Stimulated activated CD8-positive, alpha-beta memory T cell treated with anti-CD3 and anti-CD28 coated beads, Interleukin-7, amount 100 ng/mL, for 4 hours (primary cell): ENCODE results near the gene SEPTIN2.
"Not testable (repeated sequence)": the region's sequence is repeated elsewhere in the genome, so short reads cannot be mapped to it uniquely, and the experiment has no call there.

Source experiments
- DNase-seq, 2 donors: peaks; one replicate each; pipeline ENCODE4 v3.0.0-alpha.2; 2020; ENCODE audit warnings: low read depth in 2 of 2

The SEPTIN2 gene

DNA sequence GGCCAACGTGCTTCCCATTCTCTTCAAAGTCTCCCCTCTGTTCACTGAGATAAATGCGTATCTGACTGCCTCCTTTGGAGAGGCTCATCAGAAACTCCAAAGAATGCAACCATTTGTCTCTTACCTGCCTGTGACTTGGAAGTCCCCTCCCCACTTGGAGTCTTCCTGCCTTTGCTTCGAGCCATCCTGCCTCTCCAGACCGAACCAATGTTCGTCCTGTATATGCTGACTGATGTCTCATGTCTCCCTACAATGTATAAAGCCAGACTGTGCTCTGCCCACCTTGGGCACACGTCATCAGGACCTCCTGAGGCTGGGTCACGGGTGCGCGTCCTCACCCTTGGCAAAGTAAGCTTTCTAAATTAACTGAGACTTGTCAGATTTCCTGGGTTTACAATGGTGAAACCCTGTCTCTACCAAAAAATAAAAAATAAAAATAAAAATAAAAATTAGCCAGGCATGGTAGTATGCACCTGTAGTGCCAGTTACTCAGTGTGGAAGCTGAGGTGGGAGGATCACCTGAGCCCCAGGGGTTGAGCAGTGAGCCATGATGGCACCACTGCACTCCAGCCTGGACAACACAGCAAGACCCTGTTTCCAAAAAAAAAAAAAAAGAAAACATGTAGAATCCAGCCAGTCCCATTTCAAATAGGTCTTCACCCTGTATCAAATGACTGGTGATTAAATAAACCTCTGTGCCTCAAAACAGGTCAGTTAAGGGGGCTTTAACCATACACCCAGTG lies 29.2 kb upstream of the SEPTIN2 start:
- no peak for DNase-seq

DNA sequence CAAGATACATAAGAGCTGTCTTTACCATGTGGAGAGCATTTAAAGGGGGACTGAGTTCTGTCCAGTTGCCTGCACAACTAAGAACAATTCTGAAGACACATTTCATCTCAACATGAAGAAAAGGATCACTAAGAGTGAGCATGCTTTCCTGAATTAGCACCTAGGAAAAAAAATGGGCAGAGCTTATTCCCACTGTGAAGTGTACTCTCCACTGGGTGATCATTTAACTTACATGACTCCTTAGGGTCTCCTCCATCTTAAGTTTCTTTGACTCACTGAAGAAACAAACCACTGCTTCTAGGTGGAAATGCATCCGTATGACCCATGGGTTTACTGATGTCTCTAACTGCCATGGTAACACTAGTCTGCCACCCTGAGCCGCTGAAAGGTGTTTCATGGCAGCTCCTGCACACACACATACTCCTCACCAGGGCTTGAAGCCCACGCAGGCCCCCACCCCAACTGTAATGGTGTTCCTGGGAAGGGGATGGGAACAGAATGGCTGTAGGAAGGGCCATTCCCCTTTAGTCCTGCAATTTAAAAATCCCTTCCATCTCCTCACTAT lies 27.3 kb upstream of the SEPTIN2 start:
- no peak for DNase-seq

DNA sequence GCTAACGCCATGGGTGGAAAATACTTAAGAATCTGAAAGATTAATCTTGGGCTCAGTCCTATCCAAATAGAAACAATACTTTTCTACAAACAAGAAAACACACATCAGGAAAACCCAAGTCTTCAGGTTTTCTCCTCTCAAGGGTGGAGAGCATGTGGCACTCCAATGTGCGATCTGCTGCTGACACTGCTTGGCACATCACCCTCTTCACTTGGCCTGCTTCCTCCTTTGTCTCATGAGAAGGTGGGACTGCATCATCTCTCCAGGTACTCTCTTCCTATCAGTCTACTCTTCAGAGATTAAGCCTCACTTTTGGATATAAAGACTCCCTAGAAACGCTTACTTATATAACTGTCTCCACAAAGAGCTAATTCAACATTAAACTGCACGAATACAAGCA lies 26.7 kb upstream of the SEPTIN2 start:
- no peak for DNase-seq

DNA sequence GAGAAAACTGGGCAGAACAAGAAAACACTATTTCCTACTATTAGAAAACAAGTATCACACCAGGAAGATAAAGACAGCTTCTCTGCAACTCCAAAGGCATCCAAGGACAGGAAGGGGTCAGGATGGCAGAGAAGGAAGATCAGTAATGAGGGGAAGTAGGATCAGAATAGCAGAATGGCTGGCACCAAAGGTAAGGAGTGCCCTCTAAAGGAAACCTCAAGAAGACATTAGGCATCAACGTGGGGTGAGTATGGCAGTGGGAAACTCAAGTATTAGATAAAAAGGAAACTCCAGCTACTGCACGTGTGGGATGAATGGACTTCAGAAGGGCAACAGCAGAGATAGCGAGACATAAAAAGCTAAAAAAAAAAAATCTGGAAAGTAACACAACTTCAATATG lies 26.1 kb upstream of the SEPTIN2 start:
- no peak for DNase-seq

DNA sequence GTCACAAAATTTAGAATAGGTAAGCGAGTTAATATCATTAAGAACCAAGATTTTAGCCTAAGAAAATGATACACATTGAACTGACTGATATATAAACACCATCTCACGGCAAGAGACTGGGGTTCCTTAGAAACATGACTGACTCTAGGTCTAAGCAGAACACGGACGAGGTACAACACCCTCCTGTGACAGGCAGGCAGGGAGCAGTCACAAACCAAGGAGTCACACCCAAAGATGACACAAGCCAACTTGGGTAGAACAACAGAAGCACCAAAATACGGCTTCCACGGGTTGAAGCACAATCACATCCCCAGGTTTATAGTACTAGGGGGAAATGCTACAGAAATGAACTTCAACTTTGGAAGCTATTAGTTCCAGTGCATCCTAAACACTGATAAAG lies 24.6 kb upstream of the SEPTIN2 start:
- DNase-seq, result no peak

DNA sequence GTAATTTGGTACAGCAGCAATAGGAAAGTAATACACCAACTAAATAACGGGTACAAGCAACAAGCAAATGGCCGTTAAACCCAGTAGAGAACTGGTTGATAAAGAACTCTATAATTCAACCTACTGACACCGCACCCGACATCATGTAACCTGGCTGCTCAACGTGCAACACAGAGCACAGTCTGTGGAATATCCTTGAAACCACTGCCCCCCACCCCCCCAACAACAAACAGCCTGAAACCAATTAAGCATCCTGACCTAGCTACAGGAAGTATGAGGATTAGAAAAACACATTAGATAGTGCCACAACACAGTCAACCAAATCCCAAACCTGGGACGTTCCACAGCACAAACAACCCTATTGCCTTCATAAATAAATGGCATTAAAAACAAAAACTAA lies 23.7 kb upstream of the SEPTIN2 start:
- no peak for DNase-seq

DNA sequence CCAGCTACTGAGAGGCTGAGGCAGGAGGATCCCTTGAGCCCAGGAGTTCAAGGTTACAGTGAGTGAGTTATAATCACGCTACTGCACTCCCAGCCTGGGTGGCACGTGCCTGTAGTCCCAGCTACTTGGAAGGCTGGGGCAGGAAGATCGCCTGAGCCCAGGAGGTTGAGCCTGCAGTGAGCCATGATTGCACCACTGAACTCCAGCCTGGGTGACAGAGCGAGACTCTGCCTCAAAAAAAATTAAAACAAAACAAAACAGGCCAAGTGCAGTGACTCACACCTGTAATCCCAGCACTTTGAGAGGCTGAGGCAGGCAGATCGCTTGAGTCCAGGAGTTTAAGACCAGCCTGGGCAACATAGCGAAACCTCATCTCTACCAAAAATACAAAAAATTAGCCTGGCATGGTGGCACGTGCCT lies 22.3 kb upstream of the SEPTIN2 start:
- DNase-seq, result not testable (repeated sequence)

DNA sequence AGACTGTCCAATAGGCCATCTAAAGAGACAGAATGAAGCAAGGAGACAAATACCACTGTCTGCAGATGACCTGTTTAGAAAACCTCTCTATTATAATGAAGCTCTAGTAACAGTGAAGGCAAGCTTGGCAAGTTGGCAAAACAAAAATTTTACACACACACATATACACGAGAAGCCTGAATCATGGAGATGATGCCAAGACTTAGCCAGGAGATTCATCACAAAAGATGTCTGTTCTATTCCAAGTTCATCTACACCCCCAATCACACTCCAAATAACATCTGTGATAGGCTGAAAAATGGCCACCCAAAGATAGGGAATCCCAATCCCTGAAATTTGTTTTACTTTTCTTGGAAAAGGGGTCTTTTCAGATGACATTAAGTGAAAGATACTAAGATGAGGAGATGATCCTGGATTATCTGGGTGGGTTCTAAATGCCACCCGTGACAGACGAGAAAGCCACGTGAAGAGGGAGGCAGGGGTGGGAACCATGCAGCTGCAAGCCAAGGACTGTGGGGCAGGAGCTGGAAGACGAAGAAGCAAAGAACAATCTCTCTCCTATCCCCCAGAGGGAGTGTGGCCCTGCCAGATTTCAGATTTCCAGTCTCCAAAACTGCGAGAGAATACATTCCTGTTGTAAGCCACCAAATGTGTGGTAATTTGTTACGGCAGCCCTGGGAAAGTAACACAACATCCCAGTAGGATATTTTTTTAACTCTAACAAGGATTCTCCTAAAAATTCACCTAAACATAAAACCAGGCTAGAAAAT lies 20.2 kb upstream of the SEPTIN2 start:
- DNase-seq, result no peak

DNA sequence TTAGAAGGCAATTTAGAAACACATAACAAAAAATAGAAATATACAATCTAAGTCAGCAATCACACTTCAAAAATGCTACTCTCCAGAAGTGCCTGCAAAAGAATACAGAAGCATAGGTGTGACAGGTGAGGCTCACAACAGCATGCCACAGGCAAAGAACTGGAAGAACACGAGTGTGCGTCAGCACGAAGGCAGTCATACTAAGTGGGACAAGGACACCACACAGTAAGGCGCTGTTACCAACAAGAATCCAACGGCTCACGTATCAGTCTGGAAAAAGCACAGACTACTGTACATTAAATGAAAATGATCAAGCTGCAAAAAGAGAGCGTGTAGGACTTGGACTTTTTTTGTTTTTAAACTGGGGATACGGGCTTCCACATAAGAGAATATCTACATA lies 19.0 kb upstream of the SEPTIN2 start:
- no peak for DNase-seq

DNA sequence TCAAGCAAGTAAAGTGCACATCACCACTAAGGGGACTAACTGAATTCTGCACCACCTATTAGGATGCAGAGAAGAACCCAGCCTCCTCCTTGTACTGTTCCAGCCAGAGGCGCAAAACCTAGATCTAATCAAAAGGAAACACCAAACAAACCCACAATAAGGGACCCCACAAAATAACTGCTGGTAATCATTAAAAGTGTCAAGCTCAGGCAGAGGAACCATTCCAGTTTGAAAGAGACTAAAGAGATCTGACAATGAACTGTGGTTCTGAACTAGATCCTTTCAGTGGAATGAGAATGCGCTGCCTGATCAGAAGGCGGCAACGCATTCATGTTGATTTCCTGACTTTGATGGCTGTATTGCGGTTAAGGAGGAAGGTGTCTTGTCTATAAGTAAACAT lies 17.1 kb upstream of the SEPTIN2 start:
- DNase-seq, result no peak

DNA sequence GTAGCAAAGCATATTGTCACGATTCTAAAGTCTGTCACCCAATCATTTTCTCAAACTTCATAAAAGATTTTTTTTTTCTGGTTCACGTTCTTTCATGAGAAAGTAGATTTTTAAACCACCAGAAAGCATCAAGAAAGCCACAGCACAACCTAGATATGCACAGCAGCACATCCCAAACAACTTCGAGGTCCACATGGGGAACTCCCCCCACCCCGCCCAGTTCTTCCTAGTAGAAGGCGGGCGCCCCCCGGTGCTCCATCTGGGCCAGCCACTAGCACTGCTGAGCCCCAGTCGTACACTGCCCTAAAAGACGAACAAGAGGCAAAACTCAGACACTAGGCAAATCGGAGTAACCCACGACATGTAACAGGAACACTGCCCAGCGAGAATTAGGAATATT lies 15.7 kb upstream of the SEPTIN2 start:
- DNase-seq, result peak in 1 of 2 donors; percentile 19

DNA sequence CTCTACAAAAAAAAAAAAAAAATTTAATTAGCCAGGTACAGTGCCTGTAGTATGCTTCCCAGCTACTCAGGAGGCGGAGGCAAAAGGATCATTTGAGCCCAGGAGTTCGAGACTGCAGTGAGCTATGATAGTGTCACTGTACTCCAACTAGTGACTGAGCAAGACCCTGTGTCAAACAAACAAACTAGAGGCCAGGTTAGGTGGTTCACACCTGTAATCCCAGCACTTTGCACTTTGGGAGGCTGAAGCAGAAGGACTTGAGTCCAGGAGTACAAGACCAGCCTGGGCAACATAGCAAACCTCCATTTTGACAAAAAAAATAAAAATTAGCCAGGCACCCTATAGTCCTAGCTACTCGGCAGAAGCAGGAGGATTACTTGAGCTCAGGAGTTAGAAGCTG lies 13.6 kb upstream of the SEPTIN2 start:
- no peak for DNase-seq

DNA sequence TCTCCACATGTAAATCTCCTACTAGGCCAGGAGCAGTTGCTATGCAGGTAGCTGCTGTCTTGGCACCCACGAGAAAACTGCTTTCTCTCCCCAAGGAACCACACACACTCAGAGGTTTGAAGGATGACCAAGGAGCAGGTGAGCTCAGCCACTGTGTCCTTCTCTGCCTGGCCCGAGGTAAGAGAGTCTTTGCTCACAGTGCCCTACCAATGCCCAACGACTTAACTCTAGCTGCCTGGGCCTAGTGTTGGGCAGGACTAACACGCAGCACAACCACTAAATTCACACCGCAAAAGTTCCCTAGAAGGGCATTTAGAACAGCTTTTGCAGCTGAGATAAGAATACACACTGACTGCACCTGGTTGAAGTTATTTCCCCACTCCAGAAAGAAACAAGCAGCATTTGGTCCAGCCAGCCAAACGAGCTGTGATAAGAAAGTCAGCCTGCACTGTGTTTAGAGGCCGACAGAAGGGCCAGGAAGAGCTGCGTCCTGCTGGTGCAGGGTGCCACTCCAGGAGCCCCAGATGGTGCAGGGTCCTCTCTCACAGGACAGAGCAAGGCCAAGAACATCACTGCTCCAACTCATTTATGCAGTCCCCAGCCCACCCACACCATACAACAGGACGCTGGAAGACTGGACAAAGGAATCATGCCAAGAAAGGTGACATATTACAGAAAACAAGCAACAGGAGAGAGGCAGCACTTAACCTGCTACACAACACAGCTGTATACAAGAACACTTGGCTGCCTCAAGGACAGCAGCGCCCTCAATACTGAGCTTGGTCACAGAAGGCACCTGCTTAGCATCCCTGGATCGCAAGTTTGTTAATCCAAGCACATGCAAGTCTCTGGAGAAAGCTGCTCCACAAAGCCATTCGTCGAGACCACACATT lies 12.7 kb upstream of the SEPTIN2 start:
- no peak for DNase-seq

DNA sequence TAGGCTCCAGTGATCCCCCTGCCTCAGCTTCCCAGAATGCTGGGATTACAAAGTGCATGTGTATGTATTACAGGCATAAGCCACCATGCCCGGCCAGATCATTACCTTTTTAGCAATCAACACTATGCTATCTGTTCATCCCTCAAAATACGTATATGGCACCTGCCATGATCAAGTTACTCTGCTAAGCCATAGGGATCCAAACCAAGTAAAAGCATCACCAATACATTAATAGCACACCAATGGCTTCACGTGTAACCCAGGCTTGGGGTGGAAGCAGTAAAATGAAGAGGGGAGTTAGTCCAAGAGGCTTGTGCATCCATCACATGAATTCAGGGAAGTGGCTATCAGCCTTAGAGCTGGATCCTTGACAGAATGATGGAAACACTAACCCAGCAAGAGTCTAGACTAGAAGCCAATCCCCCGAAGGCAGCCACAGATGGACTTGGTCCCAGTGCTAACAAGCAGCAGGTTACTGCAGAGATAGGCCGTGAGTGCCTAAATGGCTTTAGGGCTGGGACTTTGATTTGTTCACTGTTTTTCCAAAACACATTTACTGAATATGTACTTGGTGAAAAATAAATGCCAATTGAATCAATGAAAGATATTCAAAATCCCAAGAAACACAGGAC lies 11.6 kb upstream of the SEPTIN2 start:
- no peak for DNase-seq

DNA sequence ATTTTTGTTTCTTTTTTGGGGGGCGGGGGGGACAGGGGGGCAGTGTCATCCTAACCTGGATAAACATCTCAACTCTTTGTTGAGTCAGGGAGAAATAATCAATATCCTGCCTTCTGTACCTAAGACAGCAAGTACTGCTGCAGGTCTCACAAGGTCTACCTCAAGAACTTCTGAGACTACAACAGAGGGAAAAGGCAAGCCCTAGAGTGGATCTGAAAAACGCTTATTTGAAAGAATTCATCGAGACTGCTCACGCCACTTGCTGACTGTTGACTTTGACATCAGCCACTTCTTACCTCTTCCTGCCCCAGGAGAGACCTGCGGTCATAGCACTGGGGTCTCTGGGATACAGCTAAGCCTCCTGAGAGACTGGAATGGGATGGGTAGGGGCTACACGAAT lies 8.7 kb upstream of the SEPTIN2 start:
- DNase-seq, result no peak

DNA sequence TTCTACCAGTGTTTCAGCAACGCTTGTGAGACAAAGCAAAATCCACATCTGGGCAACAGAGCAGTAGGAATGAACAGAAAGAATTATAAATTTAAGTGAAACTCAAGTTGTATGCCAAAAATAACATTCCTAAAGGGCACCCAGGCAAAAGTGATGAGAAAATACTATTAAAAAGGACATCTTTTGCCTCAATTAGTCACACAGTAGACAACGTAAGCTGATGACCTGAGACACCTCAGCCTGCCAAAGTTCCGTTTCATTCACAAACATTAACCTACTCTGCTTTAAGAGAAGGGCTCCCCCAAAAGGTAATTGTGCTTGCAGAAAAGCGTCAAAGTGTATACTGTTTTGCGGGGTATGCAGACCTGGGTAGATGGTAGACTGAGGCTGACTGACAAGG lies 7.5 kb upstream of the SEPTIN2 start:
- no peak for DNase-seq

DNA sequence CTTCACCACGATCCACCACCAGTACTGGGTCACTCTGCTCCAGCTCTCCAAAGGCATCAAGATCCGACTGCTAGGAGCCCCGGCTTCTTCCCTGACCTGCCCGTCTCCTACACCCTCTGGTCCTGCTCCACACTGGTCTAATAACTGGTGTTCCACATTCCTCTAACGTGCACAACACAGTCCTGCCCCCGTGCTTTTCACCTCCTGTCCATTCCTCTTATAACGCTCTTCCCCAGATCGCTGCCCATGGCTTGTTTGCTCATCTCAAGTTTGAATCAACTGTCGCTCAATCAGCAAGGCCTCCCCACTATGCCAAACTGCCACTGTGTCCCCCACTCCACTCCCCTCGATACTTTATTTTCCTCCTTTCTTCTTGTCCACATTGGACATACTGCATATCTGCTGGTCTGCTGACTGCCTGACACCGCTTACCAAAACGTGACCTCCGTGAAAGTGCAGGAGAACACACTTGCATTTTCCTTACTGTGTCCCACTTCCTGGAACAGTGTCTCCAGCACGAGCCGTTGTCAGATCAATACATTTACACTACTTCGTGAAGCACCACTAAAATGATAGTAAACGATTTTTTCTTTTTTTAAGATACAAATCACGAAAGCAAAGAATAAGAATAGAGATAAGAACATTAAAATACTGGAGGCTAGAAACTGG lies 6.8 kb upstream of the SEPTIN2 start:
- no peak for DNase-seq

DNA sequence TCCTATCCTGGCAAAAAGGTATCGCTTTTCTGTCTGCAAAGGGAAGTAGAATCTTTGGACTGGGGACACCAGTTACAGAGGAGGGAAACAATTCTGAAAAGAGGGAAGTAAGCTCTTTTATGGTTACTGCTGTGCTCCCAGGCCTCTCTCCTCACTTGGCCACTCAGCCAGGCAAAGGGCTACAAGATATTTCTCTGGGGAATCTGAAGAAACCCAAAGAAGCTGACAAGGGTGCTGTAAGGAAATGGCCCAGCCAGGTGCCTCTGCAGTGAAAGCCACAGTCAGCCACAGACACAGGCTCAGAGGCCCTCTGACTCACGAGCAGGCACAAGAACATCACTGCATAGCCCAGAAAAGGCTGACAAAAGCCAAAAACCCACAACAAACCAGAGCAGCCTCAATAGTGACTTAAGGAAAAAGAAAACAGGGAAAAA lies 6.0 kb upstream of the SEPTIN2 start:
- DNase-seq, result peak; percentile 54 to 57

DNA sequence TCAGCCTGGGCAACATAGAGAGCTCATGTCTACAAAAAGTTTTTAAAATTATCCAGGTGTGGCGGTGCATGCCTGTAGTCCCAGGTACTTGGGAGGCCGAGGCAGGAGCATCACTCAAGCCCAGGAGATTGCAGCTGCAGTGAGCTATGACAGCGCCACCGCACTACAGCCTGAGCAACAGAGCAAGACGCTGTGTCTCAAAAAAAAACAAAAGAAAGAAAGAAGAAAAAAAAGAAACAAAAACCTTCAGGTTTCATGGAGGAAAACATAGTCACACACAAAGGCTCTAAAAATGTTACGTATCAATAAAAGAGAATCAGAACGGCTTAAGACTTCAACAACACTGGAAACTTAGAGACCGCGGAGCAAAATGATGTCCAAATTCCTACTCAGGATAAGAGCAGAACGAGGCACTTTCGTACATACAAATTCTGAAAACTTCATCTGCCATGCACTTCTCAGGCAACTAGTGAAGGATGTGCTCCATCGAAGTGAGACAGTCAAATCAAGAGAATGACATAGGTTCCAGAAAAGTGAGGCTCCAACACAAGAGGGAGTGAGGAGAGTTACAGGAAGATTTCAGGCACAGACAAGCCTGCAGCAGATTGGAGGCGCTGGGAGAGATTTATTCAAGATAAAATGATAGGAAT lies 4.7 kb upstream of the SEPTIN2 start:
- DNase-seq, result no peak

DNA sequence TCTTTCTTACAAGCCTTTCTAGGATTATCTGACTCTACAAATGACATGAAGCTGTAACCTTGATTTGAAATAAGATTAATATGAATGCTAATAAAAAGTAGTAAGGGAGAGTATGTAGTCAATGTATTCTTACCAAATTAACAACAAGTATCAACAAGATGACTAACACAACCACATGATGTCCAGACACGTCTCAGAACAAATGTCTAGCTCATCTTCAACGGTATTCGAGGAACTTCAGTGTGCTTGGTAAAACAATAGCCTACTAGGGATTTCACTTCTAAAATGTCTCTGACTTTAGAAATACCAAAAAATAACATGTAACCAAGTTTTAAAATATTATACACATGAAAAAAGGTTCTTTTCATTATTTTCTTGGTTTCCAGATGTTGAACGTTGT lies 3.6 kb upstream of the SEPTIN2 start:
- no peak for DNase-seq
